OCI-LY3 (cell line): Measurements from ENCODE around the gene TRABD2B.

ENCODE experiments used
- CTCF ChIP-seq: fragments of 200-600, 300-600 bp; sonication (generic); IDR thresholded peaks from 2 replicates; pipeline ENCODE4 v1.5.1; 2014; ENCODE audit warnings: antibody characterized with exemption, low read length, low read depth
- EZH2phosphoT487 ChIP-seq: fragments of 200-600 bp; shearing (Covaris generic); IDR thresholded peaks from 2 replicates; pipeline ENCODE4 v1.6.1; 2018; ENCODE audit warnings: antibody characterized with exemption, mixed run types, low read depth

DNA sequence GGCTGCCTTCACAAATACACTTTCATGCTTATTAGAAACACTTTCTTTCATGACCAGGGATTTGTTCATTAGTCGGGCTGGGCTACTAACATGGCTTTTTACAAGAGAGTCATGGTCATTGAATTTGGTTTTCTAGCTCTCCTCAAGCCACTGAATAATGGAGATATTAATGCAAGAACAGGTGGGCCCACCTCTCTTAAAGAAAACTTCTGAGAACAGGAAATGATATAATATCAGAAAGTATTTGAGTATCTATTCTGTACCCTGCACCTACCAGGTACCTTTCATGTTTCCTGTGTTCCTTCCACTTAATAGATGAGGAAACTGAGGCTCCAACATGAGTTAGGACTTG lies 90.0 kb downstream of the TRABD2B start:
- TF ChIP-seq CTCF (no peak), EZH2phosphoT487 (no peak)
